ENCODE results near the gene ADGRB3.

- TF ChIP-seq EZH2 (IDR thresholded peaks at IDR 0.05) (no peak), CTCF (IDR thresholded peaks at IDR 0.05) (no peak), EZH2phosphoT487 (IDR thresholded peaks at IDR 0.05) (no peak)
Observed at GRCh38 chr6:68675548-68675947, 40.5 kb downstream of the ADGRB3 start.

All from neural progenitor cell (in vitro differentiated cells).